ENCODE data around the gene RERE.

The RERE gene

GRCh38 chr1:8570465-8570864 is 247.0 kb downstream of the RERE start:
- TF ChIP-seq CTCF (IDR thresholded peaks at IDR 0.05; ENCODE audit: low read depth, low read length, missing control alignments), result no peak
- in situ Hi-C loops (cut with HindIII; ENCODE audit: low sequenced_read_pairs), result no loop called here
- H3K4me3 ChIP-seq (ENCODE audit: low read depth, low read length), result no peak overlapping the region
- no peak for DNase-seq (ENCODE audit: low read depth)

- in situ Hi-C loops (cut with HindIII; ENCODE audit: low sequenced_read_pairs), result no loop called here
- H3K4me3 ChIP-seq (ENCODE audit: low read depth, low read length), result no peak overlapping the region
- no peak for DNase-seq (ENCODE audit: low read depth)
- TF ChIP-seq CTCF (IDR thresholded peaks at IDR 0.05; ENCODE audit: low read depth, low read length, missing control alignments), result no peak
Measured at GRCh38 chr1:8569242-8569641, 248.2 kb downstream of the RERE start.

GRCh38 chr1:8568837-8569236 is 248.6 kb downstream of the RERE start:
- no peak overlapping the region for H3K4me3 ChIP-seq (ENCODE audit: low read depth, low read length)
- in situ Hi-C loops (cut with HindIII; ENCODE audit: low sequenced_read_pairs), result no loop called here
- DNase-seq (ENCODE audit: low read depth), result no peak
- no peak for TF ChIP-seq CTCF (IDR thresholded peaks at IDR 0.05; ENCODE audit: low read depth, low read length, missing control alignments)

- no peak overlapping the region for H3K4me3 ChIP-seq (ENCODE audit: low read depth, low read length)
- in situ Hi-C loops (cut with HindIII; ENCODE audit: low sequenced_read_pairs), result no loop called here
- no peak for TF ChIP-seq CTCF (IDR thresholded peaks at IDR 0.05; ENCODE audit: low read depth, low read length, missing control alignments)
- no peak for DNase-seq (ENCODE audit: low read depth)
Measured at GRCh38 chr1:8567146-8567545, 250.3 kb downstream of the RERE start.

- DNase-seq (ENCODE audit: low read depth), result no peak
- in situ Hi-C loops (cut with HindIII; ENCODE audit: low sequenced_read_pairs), result no loop called here
- TF ChIP-seq CTCF (IDR thresholded peaks at IDR 0.05; ENCODE audit: low read depth, low read length, missing control alignments), result no peak
- no peak overlapping the region for H3K4me3 ChIP-seq (ENCODE audit: low read depth, low read length)
Measured at GRCh38 chr1:8565802-8566201, 251.6 kb downstream of the RERE start.

GRCh38 chr1:8563944-8564537 is 253.4 kb downstream of the RERE start:
- TF ChIP-seq CTCF (IDR thresholded peaks at IDR 0.05; ENCODE audit: low read depth, low read length, missing control alignments), result no peak
- no peak overlapping the region for H3K4me3 ChIP-seq (ENCODE audit: low read depth, low read length)
- DNase-seq (ENCODE audit: low read depth), result no peak
- in situ Hi-C loops (cut with HindIII; ENCODE audit: low sequenced_read_pairs), result no loop called here
